GM12801 (cell line): ENCODE data around the gene ADSL.

Experiments
- TF ChIP-seq, protein P1 (sequence below): IDR thresholded peaks from one replicate; pipeline ENCODE4 v1.5.1; 2011; ENCODE audit warnings: control low read depth; ENCODE audit not compliant: insufficient read length; ENCODE audit errors: extremely low read depth

ADSL gene

DNA sequence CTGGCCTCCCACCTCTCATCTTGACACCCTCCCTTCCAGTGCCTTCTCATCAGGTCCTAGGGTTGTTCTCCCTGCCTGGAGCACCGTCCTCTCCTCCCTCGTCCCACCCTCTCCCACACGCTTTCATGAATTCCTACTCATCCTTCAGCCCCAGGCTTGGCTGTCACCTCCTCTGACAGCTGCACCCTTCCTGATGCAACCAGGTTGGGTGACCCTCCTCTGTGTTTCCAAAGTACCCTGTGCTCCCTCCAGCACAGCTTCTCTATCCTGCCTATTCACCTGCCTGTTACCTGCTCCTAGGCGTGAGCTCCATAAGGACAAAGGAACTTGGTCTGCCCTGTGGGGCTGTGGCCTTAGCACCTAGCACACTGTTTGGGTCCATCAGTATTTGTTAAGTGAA is 82.5 kb downstream of the ADSL start:
- TF ChIP-seq, protein P1, sequence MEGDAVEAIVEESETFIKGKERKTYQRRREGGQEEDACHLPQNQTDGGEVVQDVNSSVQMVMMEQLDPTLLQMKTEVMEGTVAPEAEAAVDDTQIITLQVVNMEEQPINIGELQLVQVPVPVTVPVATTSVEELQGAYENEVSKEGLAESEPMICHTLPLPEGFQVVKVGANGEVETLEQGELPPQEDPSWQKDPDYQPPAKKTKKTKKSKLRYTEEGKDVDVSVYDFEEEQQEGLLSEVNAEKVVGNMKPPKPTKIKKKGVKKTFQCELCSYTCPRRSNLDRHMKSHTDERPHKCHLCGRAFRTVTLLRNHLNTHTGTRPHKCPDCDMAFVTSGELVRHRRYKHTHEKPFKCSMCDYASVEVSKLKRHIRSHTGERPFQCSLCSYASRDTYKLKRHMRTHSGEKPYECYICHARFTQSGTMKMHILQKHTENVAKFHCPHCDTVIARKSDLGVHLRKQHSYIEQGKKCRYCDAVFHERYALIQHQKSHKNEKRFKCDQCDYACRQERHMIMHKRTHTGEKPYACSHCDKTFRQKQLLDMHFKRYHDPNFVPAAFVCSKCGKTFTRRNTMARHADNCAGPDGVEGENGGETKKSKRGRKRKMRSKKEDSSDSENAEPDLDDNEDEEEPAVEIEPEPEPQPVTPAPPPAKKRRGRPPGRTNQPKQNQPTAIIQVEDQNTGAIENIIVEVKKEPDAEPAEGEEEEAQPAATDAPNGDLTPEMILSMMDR, result no peak

DNA sequence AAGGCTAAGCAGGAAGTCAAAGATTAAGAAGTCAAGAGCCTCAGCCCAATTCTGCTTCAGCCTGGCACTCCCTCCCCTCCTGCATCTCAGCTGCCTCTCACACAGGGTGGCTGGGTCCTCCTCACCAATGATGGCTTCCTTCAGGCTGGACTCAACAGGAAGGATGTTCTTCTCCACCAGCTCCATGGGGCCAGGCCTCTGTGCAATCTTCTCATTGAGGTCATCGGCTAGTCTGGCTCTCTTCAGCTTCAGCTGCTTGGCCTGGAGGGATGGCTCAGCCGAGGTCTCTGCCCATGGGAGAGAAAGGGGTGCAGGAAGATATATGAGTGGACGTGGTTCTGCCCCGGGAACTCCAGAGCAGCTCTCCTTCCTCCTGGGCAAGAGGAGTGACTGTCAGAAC is 83.2 kb downstream of the ADSL start:
- TF ChIP-seq, protein P1, result no peak

DNA sequence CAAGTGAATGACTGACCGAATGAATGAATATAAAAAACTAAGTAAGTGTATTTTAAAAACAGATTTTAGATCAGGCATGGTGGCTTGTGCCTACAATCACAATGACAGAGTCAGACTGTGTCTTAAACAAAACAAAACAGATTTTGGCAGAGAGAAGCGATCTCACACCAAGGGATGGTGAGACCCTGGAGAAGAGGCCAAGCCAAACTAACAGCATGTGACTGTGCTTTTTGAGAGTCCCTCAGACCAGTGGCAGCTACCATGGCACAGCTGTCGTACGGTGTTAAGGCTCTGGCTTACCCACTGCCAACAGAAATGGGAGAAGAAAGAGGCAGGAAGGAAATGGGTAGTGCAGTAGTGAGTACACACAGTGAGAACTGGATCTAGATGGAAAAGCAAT is 84.7 kb downstream of the ADSL start:
- TF ChIP-seq, protein P1, result no peak

DNA sequence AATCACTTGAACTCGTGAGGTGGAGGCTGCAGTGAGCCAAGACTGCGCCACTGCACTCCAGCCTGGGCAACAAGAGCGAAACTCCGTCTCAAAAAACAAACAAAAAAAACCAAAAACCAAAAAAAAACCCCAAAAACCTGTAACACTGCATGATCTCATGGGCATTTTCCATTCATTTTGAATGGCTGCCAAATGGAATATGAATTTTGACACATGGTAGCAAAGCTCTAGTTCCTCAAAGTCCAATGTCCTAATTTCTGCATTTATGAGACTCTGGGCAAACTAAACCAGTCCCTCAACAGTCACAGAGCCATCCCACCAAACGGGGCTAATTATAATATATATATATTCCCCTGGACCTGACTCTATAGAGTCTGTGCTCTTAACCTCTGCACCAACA is 85.9 kb downstream of the ADSL start:
- TF ChIP-seq, protein P1, result no peak

DNA sequence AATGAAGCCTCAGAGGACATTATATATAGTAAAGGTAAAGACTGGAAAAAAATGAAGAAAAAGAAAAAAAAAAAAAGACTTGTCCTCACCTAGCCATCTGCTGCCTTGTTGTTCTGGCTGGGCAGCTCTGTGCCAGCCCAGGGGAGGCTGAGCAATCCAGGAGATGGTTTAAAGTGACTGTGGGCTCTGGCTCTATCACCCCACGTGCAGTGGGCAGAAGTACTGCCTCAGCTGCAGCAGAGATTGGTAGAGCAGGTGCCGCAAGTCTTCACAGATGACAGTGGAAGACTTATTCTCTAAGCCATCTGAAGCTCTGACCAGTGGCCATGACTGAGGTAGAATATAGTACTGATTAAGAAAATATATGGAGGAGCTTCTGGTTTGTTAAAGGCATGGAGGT is 86.3 kb downstream of the ADSL start:
- TF ChIP-seq, protein P1, result no peak

DNA sequence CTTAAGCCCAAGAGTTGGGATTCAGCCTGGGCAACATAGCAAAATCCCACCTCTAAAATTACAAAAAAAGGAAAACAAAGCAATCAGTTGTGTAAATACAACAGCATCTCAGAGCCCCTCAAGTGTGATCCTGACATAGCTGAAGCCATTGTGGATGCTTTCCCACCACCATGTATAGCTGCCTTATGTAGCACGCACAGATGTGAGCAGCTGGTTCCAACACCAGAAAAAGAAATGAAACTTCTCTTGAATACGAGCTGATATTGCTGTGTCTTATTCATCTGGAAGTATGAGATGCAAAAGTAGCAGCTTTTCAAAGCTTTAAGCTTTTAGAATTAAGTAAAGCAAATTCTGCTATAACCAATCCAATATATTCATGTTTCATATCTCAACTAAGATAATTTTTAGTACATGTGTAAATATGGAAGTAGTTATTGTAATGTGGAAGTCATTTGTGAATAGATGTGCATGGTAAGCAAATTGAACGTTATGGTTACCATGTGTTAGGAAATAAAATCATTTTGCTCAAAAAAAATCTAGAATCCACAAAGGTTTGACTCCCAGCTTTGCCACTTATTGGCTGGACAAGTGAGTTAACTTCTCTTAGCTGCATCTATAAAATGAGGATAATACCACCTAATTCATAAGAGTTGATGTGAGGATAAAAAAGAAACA is 87.3 kb downstream of the ADSL start:
- TF ChIP-seq, protein P1, result no peak

DNA sequence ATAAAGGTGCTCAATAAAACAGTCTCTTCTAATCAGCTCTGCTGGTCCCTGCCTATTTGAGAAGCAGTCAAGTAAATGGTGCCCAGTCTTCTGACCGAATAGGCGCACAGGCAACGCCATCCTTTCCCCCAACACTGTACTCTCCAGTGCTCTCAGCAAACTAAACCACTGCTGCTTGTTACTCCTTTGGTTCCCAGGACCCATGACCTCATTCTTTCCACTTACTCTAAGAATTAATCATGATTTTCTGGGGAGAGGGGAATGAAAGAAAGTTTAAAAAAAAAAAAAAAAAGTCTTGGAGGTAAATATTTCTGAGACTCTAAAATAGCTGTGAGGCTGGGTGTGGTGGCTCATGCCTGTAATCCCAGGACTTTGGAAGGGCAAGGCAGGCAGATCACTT is 87.8 kb downstream of the ADSL start:
- TF ChIP-seq, protein P1, result no peak
